BLaER1 (cell line): ENCODE results near the gene CD58.

ENCODE experiments used
- H3K27ac ChIP-seq: shearing (Covaris generic); formaldehyde crosslinking; 2 replicates; pipeline ENCODE4 v1.8.1; 2022
- H3K27me3 ChIP-seq: shearing (Covaris generic); formaldehyde crosslinking; 2 replicates; pipeline ENCODE4 v1.8.1; 2022
- H3K36me3 ChIP-seq: shearing (Covaris generic); formaldehyde crosslinking; 2 replicates; pipeline ENCODE4 v1.8.1; 2022
- H3K4me1 ChIP-seq: shearing (Covaris generic); formaldehyde crosslinking; 2 replicates; pipeline ENCODE4 v1.8.1; 2022
- H3K4me2 ChIP-seq: shearing (Covaris generic); formaldehyde crosslinking; 2 replicates; pipeline ENCODE4 v1.8.1; 2022
- H3K4me3 ChIP-seq: shearing (Covaris generic); formaldehyde crosslinking; 2 replicates; pipeline ENCODE4 v1.8.1; 2022
- H3K9ac ChIP-seq: shearing (Covaris generic); formaldehyde crosslinking; 2 replicates; pipeline ENCODE4 v1.8.1; 2022
- H3K9me3 ChIP-seq: shearing (Covaris generic); formaldehyde crosslinking; 2 replicates; pipeline ENCODE4 v1.8.1; 2022
- H4K20me1 ChIP-seq: shearing (Covaris generic); formaldehyde crosslinking; 2 replicates; pipeline ENCODE4 v1.8.1; 2022
- Cebpa-rat ChIP-seq: shearing (Covaris generic); IDR thresholded peaks from 2 replicates; pipeline ENCODE4 v1.8.1; 2022

The CD58 gene

GRCh38 chr1:116511459-116512019 lies 59.3 kb downstream of the CD58 start:
- Histone ChIP-seq H3K4me1 (peaks cover 83% of the 10 kb centered on the region), H4K20me1 (no peaks in the 10 kb centered on the region), H3K27me3 (no peaks in the 10 kb centered on the region), H3K4me2 (peak overlapping the region; percentile 80; the same call in 1 of the 2 replicates), H3K36me3 (peaks cover 13% of the 10 kb centered on the region; the same call in 1 of the 2 replicates), H3K9ac (no peak overlapping the region), H3K9me3 (peaks cover 14% of the 10 kb centered on the region; the same call in 1 of the 2 replicates), H3K4me3 (no peak overlapping the region), H3K27ac (no peak overlapping the region)
- no peak for TF ChIP-seq Cebpa-rat

GRCh38 chr1:116510361-116510760 lies 60.5 kb downstream of the CD58 start:
- H3K4me1 ChIP-seq: peaks cover 83% of the 10 kb centered on the region
- no peak overlapping the region for H3K27ac ChIP-seq
- H3K27me3 ChIP-seq: no peaks in the 10 kb centered on the region
- H3K9me3 ChIP-seq: peaks cover 14% of the 10 kb centered on the region; the same call in 1 of the 2 replicates
- peaks cover 13% of the 10 kb centered on the region; the same call in 1 of the 2 replicates for H3K36me3 ChIP-seq
- no peaks in the 10 kb centered on the region for H4K20me1 ChIP-seq
- no peak overlapping the region for H3K4me2 ChIP-seq
- no peak for TF ChIP-seq Cebpa-rat
- H3K9ac ChIP-seq: no peak overlapping the region
- H3K4me3 ChIP-seq: no peak overlapping the region

GRCh38 chr1:116508984-116509980 lies 61.5 kb downstream of the CD58 start:
- H3K9ac ChIP-seq: no peak overlapping the region
- peaks cover 13% of the 10 kb centered on the region; the same call in 1 of the 2 replicates for H3K36me3 ChIP-seq
- peaks cover 83% of the 10 kb centered on the region for H3K4me1 ChIP-seq
- no peak for TF ChIP-seq Cebpa-rat
- H3K27ac ChIP-seq: no peak overlapping the region
- H3K27me3 ChIP-seq: no peaks in the 10 kb centered on the region
- peak overlapping the region; percentile 6; the same call in 1 of the 2 replicates for H3K4me2 ChIP-seq
- no peak overlapping the region for H3K4me3 ChIP-seq
- peaks cover 14% of the 10 kb centered on the region; the same call in 1 of the 2 replicates for H3K9me3 ChIP-seq
- H4K20me1 ChIP-seq: no peaks in the 10 kb centered on the region

- no peak for TF ChIP-seq Cebpa-rat
- no peak overlapping the region for H3K4me3 ChIP-seq
- peaks cover 14% of the 10 kb centered on the region; the same call in 1 of the 2 replicates for H3K9me3 ChIP-seq
- H3K27me3 ChIP-seq: no peaks in the 10 kb centered on the region
- no peak overlapping the region for H3K9ac ChIP-seq
- H3K4me1 ChIP-seq: peaks cover 83% of the 10 kb centered on the region
- H3K4me2 ChIP-seq: 0 out of 2 replicates have a peak overlapping the region, but pooled peaks have one; percentile 6
- no peaks in the 10 kb centered on the region for H4K20me1 ChIP-seq
- H3K36me3 ChIP-seq: peaks cover 13% of the 10 kb centered on the region; the same call in 1 of the 2 replicates
- no peak overlapping the region for H3K27ac ChIP-seq
Measured at GRCh38 chr1:116508085-116508983, 62.5 kb downstream of the CD58 start.

GRCh38 chr1:116507631-116508030 lies 63.2 kb downstream of the CD58 start:
- Histone ChIP-seq H3K36me3 (peaks cover 13% of the 10 kb centered on the region; the same call in 1 of the 2 replicates), H3K9ac (no peak overlapping the region)

GRCh38 chr1:116506132-116507004 lies 64.5 kb downstream of the CD58 start:
- Histone ChIP-seq H4K20me1 (no peaks in the 10 kb centered on the region), H3K4me1 (peaks cover 82% of the 10 kb centered on the region), H3K4me3 (no peak overlapping the region), H3K9me3 (peaks cover 12% of the 10 kb centered on the region; the same call in 1 of the 2 replicates), H3K36me3 (peaks cover 10% of the 10 kb centered on the region; the same call in 1 of the 2 replicates), H3K27me3 (no peaks in the 10 kb centered on the region), H3K4me2 (peak overlapping the region; percentile 31; the same call in 1 of the 2 replicates), H3K9ac (no peak overlapping the region), H3K27ac (peak overlapping the region; percentile 7; the same call in 1 of the 2 replicates)
- no peak for TF ChIP-seq Cebpa-rat

More at GRCh38 chr1:116507631-116508030, 63.2 kb downstream of the CD58 start:
- Histone ChIP-seq H3K4me2 (no peak overlapping the region), H3K27ac (no peak overlapping the region), H3K4me3 (no peak overlapping the region), H3K4me1 (peaks cover 83% of the 10 kb centered on the region), H4K20me1 (no peaks in the 10 kb centered on the region), H3K9me3 (peaks cover 14% of the 10 kb centered on the region; the same call in 1 of the 2 replicates), H3K27me3 (no peaks in the 10 kb centered on the region)
- TF ChIP-seq Cebpa-rat: no peak

GRCh38 chr1:116504308-116505156 lies 66.3 kb downstream of the CD58 start:
- Histone ChIP-seq H3K4me1 (peaks cover 73% of the 10 kb centered on the region), H3K27ac (peak overlapping the region; percentile 83)

More at GRCh38 chr1:116504308-116505156, 66.3 kb downstream of the CD58 start:
- peak overlapping the region; percentile 88 for H3K4me2 ChIP-seq
- H3K4me3 ChIP-seq: peak overlapping the region; percentile 10; the same call in 1 of the 2 replicates
- H3K9ac ChIP-seq: peak overlapping the region; percentile 64; the same call in 1 of the 2 replicates
- no peaks in the 10 kb centered on the region for H3K36me3 ChIP-seq
- no peak for TF ChIP-seq Cebpa-rat
- no peaks in the 10 kb centered on the region for H3K27me3 ChIP-seq
- no peaks in the 10 kb centered on the region for H3K9me3 ChIP-seq
- H4K20me1 ChIP-seq: no peaks in the 10 kb centered on the region
